Right ventricle myocardium superior (tissue), 1 donor: ENCODE data around the gene KRT82. TPM values are rescaled to one million over a fixed set of nuclear protein-coding genes. Genes with fewer than 3 reads are reported as not detected.
"Not testable (repeated sequence)": the region's sequence is repeated elsewhere in the genome, so short reads cannot be mapped to it uniquely, and the experiment has no call there.

Source experiments
- ATAC-seq: fragments of 200-7000 bp; cut with Tn5 transposase; one replicate; pipeline ENCODE4 v1.9.1; 2020; ENCODE audit warnings: mild to moderate bottlenecking; ENCODE audit not compliant: poor library complexity
- DNase-seq: peaks from one replicate; pipeline ENCODE4 v3.0.0-alpha.2; 2020
- intact Hi-C: fragments of 100-400 bp; cut with DNase I; formaldehyde crosslinking; loops from one replicate; pipeline ENCODE4 v1.11.2; 2022
- long read RNA-seq: library from polyadenylated mRNA; unstranded; transcript quantifications from one replicate; pipeline ENCODE4 v2.0.0, GENCODE V29; 2021
- total RNA-seq: library from RNA; stranded (reverse); fragmentation: NEBNext Ultra II Directional; extraction: Animal tissue kit (Norgen Biotek cat#: 25700); gene quantifications from one replicate; pipeline ENCODE4 v1.2.1, GENCODE V29; 2021
- donor health status: DM: no; HTN: yes; CAD: no; lungs with severe emphysema.

KRT82 gene
- total RNA-seq: not detected
- long read RNA-seq: 0 reads

DNA sequence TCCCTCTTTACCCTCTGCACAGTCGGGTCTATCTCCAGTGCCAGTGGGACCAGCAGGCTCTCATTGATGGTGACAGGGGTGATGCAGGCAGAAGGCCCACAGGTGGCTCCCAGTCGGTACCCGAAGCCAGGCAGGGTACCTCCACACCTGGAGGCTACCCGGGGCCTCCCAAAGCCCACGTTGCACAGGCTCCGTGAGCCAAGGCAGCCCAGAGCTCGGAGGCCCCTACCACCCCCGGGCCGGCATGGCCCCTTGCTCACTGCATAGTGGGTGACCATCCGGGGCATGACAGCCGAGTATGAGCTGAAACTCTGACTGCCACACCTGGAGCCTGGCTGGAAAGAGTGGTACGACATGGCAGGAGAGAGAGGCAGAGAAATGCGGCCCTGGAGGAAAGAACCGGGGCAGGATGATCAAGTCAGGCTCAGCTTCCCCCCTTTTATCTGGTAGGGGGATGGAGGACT is at the start of gene KRT82:
TSS of gene KRT82 (minus strand) at position 414 of the 464 bp plus-strand sequence. CDS start at position 356, 58 bp downstream.
- ATAC-seq (no peak), DNase-seq (no peak)
- intact Hi-C loops: no loop called here

- DNase-seq (no peak), ATAC-seq (no peak)
- intact Hi-C loops: no loop called here
Observed at GRCh38 chr12:52455821-52456220, 49.7 kb upstream of the KRT82 start.

DNA sequence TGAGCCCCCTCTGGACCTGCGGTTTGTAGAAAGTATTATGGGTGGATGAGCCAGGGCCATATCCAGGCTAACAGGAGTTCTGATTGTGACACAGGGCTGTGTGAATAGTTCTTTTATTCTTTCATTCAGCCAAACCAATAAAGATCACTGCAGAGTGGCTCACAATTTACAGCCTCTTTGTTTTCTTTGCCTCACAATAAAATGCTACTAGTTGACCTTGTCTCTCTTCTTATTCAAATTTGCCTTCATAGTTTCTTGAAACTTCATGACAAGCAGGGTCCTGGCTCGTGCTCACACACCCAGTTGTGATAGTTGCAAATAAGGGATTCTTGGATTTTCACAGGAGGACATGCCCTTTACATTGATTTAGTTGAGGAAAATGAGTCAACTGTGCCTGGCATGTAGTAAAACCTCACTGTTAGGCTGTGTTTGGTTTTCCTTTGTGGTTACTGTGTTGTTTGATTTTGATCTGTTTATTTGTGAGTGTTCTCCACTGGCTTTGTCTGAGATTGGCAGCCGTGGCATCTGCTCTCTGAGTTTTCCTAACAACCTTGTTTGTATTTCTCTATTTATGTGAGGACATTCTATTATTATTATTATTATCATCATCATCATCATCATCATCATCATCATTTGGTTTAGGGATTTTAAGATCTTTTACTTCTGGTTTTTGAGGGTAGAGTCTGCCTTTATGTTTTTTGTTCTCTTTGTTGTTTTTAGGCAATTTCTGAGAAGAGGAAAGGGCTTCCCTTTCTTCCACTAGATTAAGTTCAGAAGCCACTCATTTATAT is 48.5 kb upstream of the KRT82 start:
- intact Hi-C loops: no loop called here
- ATAC-seq (no peak), DNase-seq (no peak)

DNA sequence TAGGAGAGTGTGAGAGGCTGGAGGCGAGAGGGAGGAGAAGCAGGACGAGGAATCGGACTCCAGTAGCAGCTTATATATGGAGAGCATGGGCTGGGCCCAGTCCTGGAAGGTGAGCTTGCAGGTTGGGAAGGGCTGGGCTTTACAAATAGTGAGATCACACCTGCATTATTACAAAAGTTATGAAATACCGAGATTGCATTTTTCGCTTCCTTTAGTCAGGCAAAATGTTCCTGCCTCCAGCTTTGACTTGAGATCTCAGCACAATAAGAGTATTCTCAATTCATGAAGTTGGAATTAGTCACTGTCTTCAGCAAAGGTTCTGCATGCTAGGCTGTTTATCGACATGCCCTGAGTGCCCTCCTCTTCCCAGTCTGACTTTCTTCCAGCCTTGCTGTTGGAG is 46.0 kb upstream of the KRT82 start, which contains the start of gene KRT6B:
TSS of gene KRT6B (minus strand) at position 46 of the 400 bp plus-strand sequence. CDS start 68 bp downstream, outside the sequence.
- ATAC-seq (no peak), DNase-seq (no peak)
- intact Hi-C loops: no loop called here

- ATAC-seq: no peak
- intact Hi-C loops: no loop called here
- DNase-seq: no peak
Observed at GRCh38 chr12:52448228-52448627, 42.1 kb upstream of the KRT82 start.

DNA sequence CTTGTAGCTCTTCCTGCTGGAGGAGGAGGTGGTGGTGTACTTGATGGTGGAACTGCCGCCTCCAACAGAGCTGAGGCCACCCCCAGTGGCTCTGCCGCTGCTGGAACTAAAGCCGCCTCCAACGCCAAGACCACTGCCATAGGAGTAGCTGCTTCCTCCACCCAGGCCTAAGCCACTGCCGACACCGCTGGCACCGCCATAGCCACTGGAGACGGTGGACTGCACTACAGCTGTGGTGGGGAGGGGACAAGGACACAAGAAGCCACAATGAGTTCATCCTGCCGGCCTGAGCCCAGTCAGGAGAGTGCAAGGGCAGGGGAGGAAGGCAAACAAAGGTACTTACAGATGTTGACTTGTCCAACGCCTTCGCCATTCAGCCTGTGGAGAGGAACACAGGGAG is 41.1 kb upstream of the KRT82 start:
- intact Hi-C loops, ATAC-seq, DNase-seq: not testable (repeated sequence)

- no peak for DNase-seq
- intact Hi-C loops: no loop called here
- no peak for ATAC-seq
Observed at GRCh38 chr12:52446367-52447045, 40.4 kb upstream of the KRT82 start.

DNA sequence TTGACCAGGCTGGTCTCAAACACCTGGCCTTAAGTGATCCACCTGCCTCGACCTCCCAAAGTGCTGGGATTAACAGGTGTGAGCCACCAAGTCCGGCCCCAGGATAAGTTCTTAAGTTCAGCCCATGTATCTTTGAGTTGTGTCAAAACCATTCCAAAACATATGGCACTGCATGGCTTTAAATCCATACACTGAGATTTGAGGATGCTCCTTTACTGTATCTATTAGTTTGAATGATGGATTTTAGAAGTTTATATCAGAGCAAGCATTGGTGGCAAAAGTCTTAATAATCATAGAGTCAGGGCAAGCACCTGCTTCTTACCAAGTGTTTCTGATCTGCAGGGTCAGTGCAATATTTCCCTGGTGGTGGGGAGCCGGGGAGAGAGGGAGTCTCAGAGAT is 39.7 kb upstream of the KRT82 start:
- DNase-seq (no peak), ATAC-seq (no peak)
- intact Hi-C loops: no loop called here

GRCh38 chr12:52444647-52445595 is 38.8 kb upstream of the KRT82 start:
- DNase-seq (no peak), ATAC-seq (no peak)
- intact Hi-C loops: no loop called here

DNA sequence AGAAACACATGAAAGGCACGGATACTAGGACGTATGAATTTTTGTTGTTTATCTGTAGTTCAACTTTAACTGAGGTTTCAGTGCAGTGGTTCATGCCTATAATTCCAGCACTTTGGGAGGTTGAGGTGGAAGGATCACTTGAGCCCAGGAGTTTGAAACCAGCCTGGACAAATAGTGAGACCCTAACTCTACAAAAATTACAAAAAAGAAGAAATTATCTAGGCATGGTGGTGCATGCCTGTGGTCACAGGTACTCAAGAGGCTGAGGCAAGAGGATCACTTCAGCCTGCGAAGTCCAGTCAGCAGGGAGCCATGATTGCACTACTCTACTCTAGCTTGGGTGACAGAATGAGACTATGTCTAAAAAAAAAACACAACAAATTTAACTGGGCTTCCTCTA is 37.8 kb upstream of the KRT82 start:
- ATAC-seq (no peak), DNase-seq (no peak)
- intact Hi-C loops: no loop called here

DNA sequence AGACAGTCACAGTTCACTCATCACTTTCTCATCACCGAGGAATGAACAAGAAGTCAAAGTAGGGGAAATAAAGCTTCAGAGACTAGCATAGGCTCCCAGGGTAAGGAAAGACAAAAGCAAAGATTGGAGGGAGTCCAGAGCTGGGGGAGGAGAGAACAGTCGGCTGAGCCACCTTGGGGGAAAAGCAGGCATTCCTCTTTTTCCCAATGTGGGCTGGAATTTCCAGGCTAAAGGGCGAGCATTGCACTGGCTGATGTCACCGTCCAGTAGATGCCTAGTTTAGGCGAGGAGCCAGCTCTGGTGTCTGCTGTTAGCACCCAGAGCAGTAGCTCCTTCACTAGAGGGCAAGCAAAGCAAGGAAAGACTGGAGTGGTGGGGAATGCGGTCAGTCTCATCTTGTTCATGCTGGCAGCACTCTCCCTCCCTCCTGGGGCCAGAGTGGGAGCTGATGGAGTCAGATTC is 36.5 kb upstream of the KRT82 start:
- ATAC-seq (peak; percentile 45), DNase-seq (no peak)
- intact Hi-C loops: no loop called here

DNA sequence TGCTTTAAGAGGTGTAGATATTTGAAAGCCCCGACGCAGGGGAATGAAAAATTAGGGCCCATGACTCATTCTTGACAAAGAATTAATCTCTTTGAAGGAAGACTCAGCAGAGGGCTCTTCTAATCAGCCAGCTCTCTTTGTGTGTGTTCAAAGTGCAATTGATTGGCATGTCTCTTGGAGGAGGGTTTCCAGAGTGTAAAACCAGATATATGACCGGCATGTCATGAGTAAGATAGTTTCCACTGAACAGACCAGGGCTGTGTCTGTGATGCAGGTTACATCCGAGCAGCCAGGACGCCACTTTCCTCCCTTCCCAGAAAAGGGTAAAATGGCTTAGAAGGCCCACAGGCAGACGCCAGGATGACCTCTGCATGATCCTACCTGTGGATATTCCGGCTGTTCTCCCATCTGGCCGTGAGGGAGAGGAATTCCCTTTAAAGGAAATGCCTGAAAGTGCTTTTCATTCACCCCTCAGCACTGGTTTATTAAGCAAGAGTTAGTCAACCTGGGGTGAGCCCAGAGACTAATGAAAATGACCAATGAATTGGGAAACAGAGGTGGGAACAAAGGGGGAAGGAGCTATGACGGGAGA is 35.3 kb upstream of the KRT82 start:
- DNase-seq (no peak), ATAC-seq (no peak)
- intact Hi-C loops: no loop called here

GRCh38 chr12:52440821-52441319 is 34.7 kb upstream of the KRT82 start:
- ATAC-seq (peak; percentile 20), DNase-seq (no peak)
- intact Hi-C loops: no loop called here

DNA sequence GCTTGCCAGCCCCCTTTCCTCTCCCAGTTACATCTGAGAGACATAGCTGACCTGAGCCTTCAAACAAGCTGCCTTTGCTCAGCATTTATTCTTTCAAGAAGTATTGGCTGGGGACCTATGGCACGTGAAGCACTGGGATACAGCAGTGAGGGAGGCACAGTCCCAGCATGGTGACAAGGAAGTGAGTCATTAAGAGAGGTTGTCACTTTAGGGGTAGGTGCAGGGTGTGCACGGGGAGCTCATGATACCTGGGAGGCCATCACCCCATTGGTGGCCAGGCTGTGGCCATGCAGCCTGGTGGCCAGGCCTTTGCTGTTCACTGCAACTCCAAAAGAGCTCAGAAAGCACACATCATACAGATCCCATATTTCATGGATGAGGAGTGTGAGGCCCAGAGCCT is 33.7 kb upstream of the KRT82 start:
- intact Hi-C loops: no loop called here
- DNase-seq (no peak), ATAC-seq (no peak)

- intact Hi-C loops: no loop called here
- ATAC-seq: no peak
- DNase-seq: no peak
Observed at GRCh38 chr12:52439420-52439819, 33.3 kb upstream of the KRT82 start.

GRCh38 chr12:52438305-52439301 is 32.5 kb upstream of the KRT82 start:
- no peak for DNase-seq
- intact Hi-C loops: no loop called here
- ATAC-seq: no peak

- DNase-seq (no peak), ATAC-seq (no peak)
- intact Hi-C loops: no loop called here
Observed at GRCh38 chr12:52437508-52437907, 31.4 kb upstream of the KRT82 start.
